Measurements from ENCODE around the gene SYNE3. TPM values are rescaled to one million over a fixed set of nuclear protein-coding genes. Genes with fewer than 3 reads are reported as not detected.

The SYNE3 gene
- total RNA-seq, 1 experiment from 2014 or later, result 1.9 TPM

GRCh38 chr14:95522116-95522515, 5.7 kb upstream of the SYNE3 start:
- Histone ChIP-seq H3K9me3 (ENCODE audit: insufficient read depth, low read depth) (no peaks in the 10 kb centered on the region), H3K79me2 (ENCODE audit: low read depth) (no peaks in the 10 kb centered on the region), H4K20me1 (ENCODE audit: insufficient read depth) (no peaks in the 10 kb centered on the region), H3K27me3 (ENCODE audit: insufficient read depth, low read depth) (no peaks in the 10 kb centered on the region), H3K9me2 (ENCODE audit: insufficient read depth) (no peaks in the 10 kb centered on the region), H3K4me2 (no peak overlapping the region), H3K27ac (no peak overlapping the region), H3F3A (ENCODE audit: insufficient read depth, low read depth) (peaks cover 39% of the 10 kb centered on the region), H3K4me1 (replicated peaks; ENCODE audit: insufficient read depth) (peaks cover 62% of the 10 kb centered on the region), H2AFZ (no peak overlapping the region), H3K4me3 (no peak overlapping the region), H3K36me3 (ENCODE audit: low read depth) (no peaks in the 10 kb centered on the region)
- intact Hi-C loops (cut with micrococcal nuclease; ENCODE audit: unreplicated experiment), result no loop called here
- POLR2A ChIA-PET (ENCODE audit: unreplicated experiment), result no interaction called here
- BruUV-seq (replicated peaks), result no TSS peak
- no peak for TF ChIP-seq CTCF (conservative IDR thresholded peaks at IDR 0.05)
- TF ChIP-seq EZH2 (IDR thresholded peaks at IDR 0.05; ENCODE audit: low read depth), result no peak
- CTCF ChIA-PET, result no interaction called here
- no peak for DNase-seq

- peaks cover 52% of the 10 kb centered on the region for H3K4me1 ChIP-seq (replicated peaks; ENCODE audit: insufficient read depth)
- no peaks in the 10 kb centered on the region for H3K9me3 ChIP-seq (ENCODE audit: insufficient read depth, low read depth)
- H3K79me2 ChIP-seq (ENCODE audit: low read depth), result no peaks in the 10 kb centered on the region
- BruUV-seq (replicated peaks), result no TSS peak
- no peak overlapping the region for H3K4me2 ChIP-seq
- no peak overlapping the region for H2AFZ ChIP-seq
- H3K4me3 ChIP-seq, result no peak overlapping the region
- no peak for TF ChIP-seq EZH2 (IDR thresholded peaks at IDR 0.05; ENCODE audit: low read depth)
- TF ChIP-seq CTCF (conservative IDR thresholded peaks at IDR 0.05), result no peak
- no peaks in the 10 kb centered on the region for H3K36me3 ChIP-seq (ENCODE audit: low read depth)
- H3F3A ChIP-seq (ENCODE audit: insufficient read depth, low read depth), result peaks cover 33% of the 10 kb centered on the region
- ChIA-PET CTCF (no interaction called here), POLR2A (ENCODE audit: unreplicated experiment) (interaction anchor here (0.6 kb wide), 1 partner anchor 10 kb away, joined by 6 read pairs; no protein-coding TSS in a partner anchor)
- no peak for DNase-seq
- H3K27ac ChIP-seq, result no peak overlapping the region
- H3K27me3 ChIP-seq (ENCODE audit: insufficient read depth, low read depth), result no peaks in the 10 kb centered on the region
- no peaks in the 10 kb centered on the region for H3K9me2 ChIP-seq (ENCODE audit: insufficient read depth)
- H4K20me1 ChIP-seq (ENCODE audit: insufficient read depth), result no peaks in the 10 kb centered on the region
- intact Hi-C loops (cut with micrococcal nuclease; ENCODE audit: unreplicated experiment), result no loop called here
These were observed 4.6 kb upstream of the SYNE3 start for GRCh38 chr14:95521001-95521400.

- intact Hi-C loops (cut with micrococcal nuclease; ENCODE audit: unreplicated experiment), result no loop called here
- ChIA-PET CTCF (no interaction called here), POLR2A (ENCODE audit: unreplicated experiment) (interaction anchor here (0.6 kb wide), 1 partner anchor 10 kb away, joined by 6 read pairs; no protein-coding TSS in a partner anchor)
- no peak for TF ChIP-seq CTCF (conservative IDR thresholded peaks at IDR 0.05)
- TF ChIP-seq EZH2 (IDR thresholded peaks at IDR 0.05; ENCODE audit: low read depth), result no peak
- no peaks in the 10 kb centered on the region for H3K27me3 ChIP-seq (ENCODE audit: insufficient read depth, low read depth)
- H3K79me2 ChIP-seq (ENCODE audit: low read depth), result no peaks in the 10 kb centered on the region
- peak overlapping the region; percentile 39; the same call in 1 of the 2 replicates for H3K4me2 ChIP-seq
- peaks cover 33% of the 10 kb centered on the region for H3F3A ChIP-seq (ENCODE audit: insufficient read depth, low read depth)
- H3K9me3 ChIP-seq (ENCODE audit: insufficient read depth, low read depth), result no peaks in the 10 kb centered on the region
- H3K36me3 ChIP-seq (ENCODE audit: low read depth), result no peaks in the 10 kb centered on the region
- no peak overlapping the region for H3K27ac ChIP-seq
- BruUV-seq (replicated peaks), result no TSS peak
- peaks cover 45% of the 10 kb centered on the region for H3K4me1 ChIP-seq (replicated peaks; ENCODE audit: insufficient read depth)
- no peak overlapping the region for H3K4me3 ChIP-seq
- no peak overlapping the region for H2AFZ ChIP-seq
- no peaks in the 10 kb centered on the region for H4K20me1 ChIP-seq (ENCODE audit: insufficient read depth)
- no peaks in the 10 kb centered on the region for H3K9me2 ChIP-seq (ENCODE audit: insufficient read depth)
- DNase-seq, result no peak
These were observed 3.9 kb upstream of the SYNE3 start for GRCh38 chr14:95520346-95520745.
